Smooth muscle cell (in vitro differentiated cells): ENCODE measurements around the gene FAM78B. TPM values are rescaled to one million over a fixed set of nuclear protein-coding genes. Genes with fewer than 3 reads are reported as not detected.

Experiments
- DNase-seq: peaks from one replicate; lab custom pipeline; 2025; ENCODE audit not compliant: unreplicated experiment; lab: John Stamatoyannopoulos, UW
- H2AFZ ChIP-seq: fragments of 200-600 bp; sonication (generic); 2 replicates; pipeline ENCODE4 v1.6.0; 2016; ENCODE audit warnings: antibody characterized with exemption, low read depth, mild to moderate bottlenecking
- H3F3A ChIP-seq: fragments of 200-600 bp; sonication (generic); 2 replicates; pipeline ENCODE4 v1.6.0; 2017; ENCODE audit warnings: antibody characterized with exemption, low read depth
- H3K27ac ChIP-seq: fragments of 200-600 bp; sonication (generic); 2 replicates; pipeline ENCODE4 v1.5.1; 2016; ENCODE audit warnings: low read depth, mild to moderate bottlenecking
- H3K27me3 ChIP-seq: fragments of 200-600 bp; sonication (generic); 2 replicates; pipeline ENCODE4 v1.6.1; 2016; ENCODE audit warnings: low read depth, mild to moderate bottlenecking
- H3K36me3 ChIP-seq: fragments of 200-600 bp; sonication (generic); 2 replicates; pipeline ENCODE4 v1.5.1; 2016; ENCODE audit warnings: low read depth
- H3K4me1 ChIP-seq: fragments of 200-600 bp; sonication (generic); 2 replicates; pipeline ENCODE4 v1.5.1; 2016; ENCODE audit warnings: low read depth
- H3K4me2 ChIP-seq: fragments of 200-600 bp; sonication (generic); 2 replicates; pipeline ENCODE4 v1.6.0; 2016; ENCODE audit warnings: mild to moderate bottlenecking
- H3K4me3 ChIP-seq: fragments of 200-600 bp; sonication (generic); 2 replicates; pipeline ENCODE4 v1.5.1; 2016; ENCODE audit warnings: mild to moderate bottlenecking
- H3K79me2 ChIP-seq: fragments of 200-600 bp; sonication (generic); 2 replicates; pipeline ENCODE4 v1.6.0; 2016; ENCODE audit warnings: low read depth, mild to moderate bottlenecking
- H3K9ac ChIP-seq: fragments of 200-600 bp; sonication (generic); 2 replicates; pipeline ENCODE4 v1.6.0; 2016; ENCODE audit warnings: low read depth
- H3K9me3 ChIP-seq: fragments of 200-600 bp; sonication (generic); replicated peaks from 2 replicates; pipeline ENCODE4 v1.5.1; 2016; ENCODE audit warnings: low read depth
- H4K20me1 ChIP-seq: fragments of 200-600 bp; sonication (generic); 2 replicates; pipeline ENCODE4 v1.6.0; 2016; ENCODE audit warnings: low read depth
- CTCF ChIP-seq: fragments of 200-600 bp; sonication (generic); IDR thresholded peaks from 2 replicates; pipeline ENCODE4 v1.5.1; 2017; ENCODE audit warnings: borderline replicate concordance, mild to moderate bottlenecking, antibody characterized with exemption; ENCODE audit not compliant: insufficient read depth, poor library complexity, severe bottlenecking
- WGBS: methylation state at CpG from one replicate; pipeline ENCODE4 v1.1.7; 2016; ENCODE audit warnings: low lambda C conversion rate; 5-methylcytosine and 5-hydroxymethylcytosine counted together
- polyA plus RNA-seq: library from polyadenylated mRNA; unstranded; fragments of >200 nt; fragmentation: Nextera tagmentation; extraction: Ambion mirVana; gene quantifications from 2 replicates; pipeline ENCODE4 v1.2.1, GENCODE V29; 2016
- total RNA-seq: library from RNA; depleted of rRNA; stranded (reverse); fragments of >200 nt; gene quantifications from 2 replicates; pipeline ENCODE4 v1.2.3, GENCODE V29; 2014

Gene FAM78B
- total RNA-seq (0.27 TPM in 1 of 2 replicates, not detected in the other), polyA plus RNA-seq (0.12 TPM in 1 of 2 replicates, not detected in the other)

GRCh38 chr1:166166698-166167571 is at the start of gene FAM78B:
Gene FAM78B, minus strand, starts transcription at chr1:166167001. Its CDS starts 753 bp downstream, at chr1:166166248.
- Histone ChIP-seq H3K9me3 (no peaks in the 10 kb centered on the region), H3K4me1 (no peaks in the 10 kb centered on the region), H3F3A (no peaks in the 10 kb centered on the region), H3K27ac (no peak within 1 kb of the TSS), H4K20me1 (no peaks in the 10 kb centered on the region), H3K27me3 (peaks cover 69% of the 10 kb centered on the region), H3K4me2 (peak within 1 kb of the TSS; percentile 87), H3K9ac (no peak within 1 kb of the TSS), H2AFZ (peak within 1 kb of the TSS; percentile 30), H3K36me3 (no peaks in the 10 kb centered on the region), H3K79me2 (no peaks in the 10 kb centered on the region), H3K4me3 (peak within 1 kb of the TSS; percentile 60)
- WGBS, result 4% methylated on average over 46 of the region's 64 CpGs
- DNase-seq, result no peak
- TF ChIP-seq CTCF, result no peak

GRCh38 chr1:166202546-166202945 is 35.7 kb upstream of the FAM78B start:
- no peak for DNase-seq
- no peak for TF ChIP-seq CTCF
- no peaks in the 10 kb centered on the region for H3K36me3 ChIP-seq
- H3K4me2 ChIP-seq, result no peak overlapping the region
- H3K27me3 ChIP-seq, result no peaks in the 10 kb centered on the region
- no peaks in the 10 kb centered on the region for H3K79me2 ChIP-seq
- H3K27ac ChIP-seq, result no peak overlapping the region
- 79% methylated on average over 2 of the region's 2 CpGs for WGBS
- H3K4me1 ChIP-seq, result no peaks in the 10 kb centered on the region
- no peak overlapping the region for H2AFZ ChIP-seq
- no peaks in the 10 kb centered on the region for H3K9me3 ChIP-seq
- H3K9ac ChIP-seq, result no peak overlapping the region
- no peak overlapping the region for H3K4me3 ChIP-seq
- no peaks in the 10 kb centered on the region for H4K20me1 ChIP-seq
- no peaks in the 10 kb centered on the region for H3F3A ChIP-seq

GRCh38 chr1:166200743-166201142 is 33.9 kb upstream of the FAM78B start:
- Histone ChIP-seq H3K9ac (no peak overlapping the region), H3K79me2 (no peaks in the 10 kb centered on the region), H3K9me3 (no peaks in the 10 kb centered on the region), H3K36me3 (no peaks in the 10 kb centered on the region), H2AFZ (no peak overlapping the region), H4K20me1 (no peaks in the 10 kb centered on the region), H3K27ac (no peak overlapping the region), H3K4me3 (no peak overlapping the region), H3F3A (no peaks in the 10 kb centered on the region), H3K27me3 (no peaks in the 10 kb centered on the region), H3K4me1 (no peaks in the 10 kb centered on the region), H3K4me2 (no peak overlapping the region)
- 82% methylated on average over 2 of the region's 2 CpGs for WGBS
- TF ChIP-seq CTCF, result no peak
- no peak for DNase-seq
